HUDEP-2 (cell line): ENCODE measurements around the gene KLHL13.
"Not testable (repeated sequence)": the region's sequence is repeated elsewhere in the genome, so short reads cannot be mapped to it uniquely, and the experiment has no call there.

Source experiments
- DNase-seq, 76 experiments: peaks; one replicate each; lab custom pipeline; 2025; ENCODE audit not compliant: unreplicated experiment in 76 of 76; lab: John Stamatoyannopoulos, UW

KLHL13 gene

GRCh38 chrX:118116713-118117550 is at the start of gene KLHL13:
TSS of gene KLHL13 (minus strand) at chrX:118116810. CDS start at chrX:118028473, 88,337 bp downstream.
- DNase-seq: peak in 5 of 76 experiments; percentile 0 to 20 (median 1)

GRCh38 chrX:118164138-118164537 is 47.5 kb upstream of the KLHL13 start:
- no peak for DNase-seq

GRCh38 chrX:118156953-118157608 is 40.5 kb upstream of the KLHL13 start:
- DNase-seq: no peak

GRCh38 chrX:118156254-118156952 is 39.8 kb upstream of the KLHL13 start:
- no peak for DNase-seq

- no peak for DNase-seq
Measured at GRCh38 chrX:118153270-118153669, 36.7 kb upstream of the KLHL13 start.

GRCh38 chrX:118152721-118153120 is 36.1 kb upstream of the KLHL13 start:
- no peak for DNase-seq

- no peak for DNase-seq
Measured at GRCh38 chrX:118148737-118149136, 32.1 kb upstream of the KLHL13 start.

GRCh38 chrX:118147771-118148170 is 31.2 kb upstream of the KLHL13 start:
- not testable (repeated sequence) for DNase-seq

GRCh38 chrX:118143578-118143977 is 27.0 kb upstream of the KLHL13 start:
- no peak for DNase-seq

GRCh38 chrX:118131336-118131735 is 14.7 kb upstream of the KLHL13 start:
- DNase-seq: no peak

GRCh38 chrX:118129681-118130080 is 13.1 kb upstream of the KLHL13 start:
- no peak for DNase-seq

- DNase-seq: no peak
Measured at GRCh38 chrX:118128724-118129123, 12.1 kb upstream of the KLHL13 start.

GRCh38 chrX:118126286-118126685 is 9.7 kb upstream of the KLHL13 start:
- DNase-seq: no peak

GRCh38 chrX:118124243-118124642 is 7.6 kb upstream of the KLHL13 start:
- not testable (repeated sequence) for DNase-seq

GRCh38 chrX:118117741-118118140 is 1.1 kb upstream of the KLHL13 start:
- no peak for DNase-seq

- DNase-seq: peak in 1 of 76 experiments; percentile 20
Measured at GRCh38 chrX:118115953-118116712, 477 bp downstream of the KLHL13 start.

GRCh38 chrX:118114971-118115370 is 1.6 kb downstream of the KLHL13 start:
- DNase-seq: no peak

- no peak for DNase-seq
Measured at GRCh38 chrX:118109065-118109464, 7.5 kb downstream of the KLHL13 start.

GRCh38 chrX:118108304-118108703 is 8.3 kb downstream of the KLHL13 start:
- no peak for DNase-seq

- DNase-seq: no peak
Measured at GRCh38 chrX:118100091-118100490, 16.5 kb downstream of the KLHL13 start.

GRCh38 chrX:118088084-118088483 is 28.5 kb downstream of the KLHL13 start:
- DNase-seq: no peak
